Measurements from ENCODE around the gene S100PBP. TPM values are rescaled to one million over a fixed set of nuclear protein-coding genes. Genes with fewer than 3 reads are reported as not detected.

The S100PBP gene
- total and polyA plus RNA-seq, 9 of the 15 experiments (the other 6 are each of a cell fraction or from before 2014, with no cell fraction given) = 22.9 to 60.2 (median 32.9) TPM

DNA sequence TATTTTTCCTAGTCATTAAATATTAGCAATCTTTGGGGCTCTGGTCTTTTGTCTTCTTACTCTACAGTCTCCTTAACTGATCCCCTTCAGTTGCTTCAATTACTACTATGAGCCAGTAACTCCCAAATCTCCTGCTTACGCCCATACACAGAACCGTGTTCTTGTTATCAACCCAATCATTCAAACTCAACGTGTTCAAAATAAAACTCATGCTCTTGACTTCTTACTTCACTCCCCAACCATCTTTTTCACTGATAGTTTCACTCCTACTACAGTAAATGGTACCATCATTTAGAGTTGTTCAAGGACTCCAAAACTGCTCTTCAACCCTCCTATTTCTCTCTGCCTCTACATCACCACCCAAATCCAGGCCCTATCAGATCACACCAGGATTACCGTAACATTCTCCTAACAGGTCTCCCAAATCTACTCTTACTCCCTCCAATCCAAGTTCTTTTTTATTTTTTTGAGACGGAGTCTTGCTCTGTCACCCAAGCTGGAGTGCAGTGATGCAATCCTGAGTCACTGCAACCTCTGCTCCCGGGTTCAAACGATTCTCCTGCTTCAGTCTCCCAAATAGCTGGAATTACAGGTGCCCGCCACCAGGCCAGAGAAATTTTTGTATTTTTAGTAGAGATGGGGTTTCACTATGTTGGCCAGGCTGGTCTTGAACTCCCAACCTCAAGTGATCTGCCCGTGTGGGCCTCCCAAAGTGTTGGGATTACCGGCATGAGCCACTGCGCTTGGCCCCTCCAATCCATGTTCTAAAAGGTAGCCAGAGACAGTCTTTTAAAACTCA is 3.3 kb upstream of the S100PBP start (continued):
- TF ChIP-seq, protein P1, sequence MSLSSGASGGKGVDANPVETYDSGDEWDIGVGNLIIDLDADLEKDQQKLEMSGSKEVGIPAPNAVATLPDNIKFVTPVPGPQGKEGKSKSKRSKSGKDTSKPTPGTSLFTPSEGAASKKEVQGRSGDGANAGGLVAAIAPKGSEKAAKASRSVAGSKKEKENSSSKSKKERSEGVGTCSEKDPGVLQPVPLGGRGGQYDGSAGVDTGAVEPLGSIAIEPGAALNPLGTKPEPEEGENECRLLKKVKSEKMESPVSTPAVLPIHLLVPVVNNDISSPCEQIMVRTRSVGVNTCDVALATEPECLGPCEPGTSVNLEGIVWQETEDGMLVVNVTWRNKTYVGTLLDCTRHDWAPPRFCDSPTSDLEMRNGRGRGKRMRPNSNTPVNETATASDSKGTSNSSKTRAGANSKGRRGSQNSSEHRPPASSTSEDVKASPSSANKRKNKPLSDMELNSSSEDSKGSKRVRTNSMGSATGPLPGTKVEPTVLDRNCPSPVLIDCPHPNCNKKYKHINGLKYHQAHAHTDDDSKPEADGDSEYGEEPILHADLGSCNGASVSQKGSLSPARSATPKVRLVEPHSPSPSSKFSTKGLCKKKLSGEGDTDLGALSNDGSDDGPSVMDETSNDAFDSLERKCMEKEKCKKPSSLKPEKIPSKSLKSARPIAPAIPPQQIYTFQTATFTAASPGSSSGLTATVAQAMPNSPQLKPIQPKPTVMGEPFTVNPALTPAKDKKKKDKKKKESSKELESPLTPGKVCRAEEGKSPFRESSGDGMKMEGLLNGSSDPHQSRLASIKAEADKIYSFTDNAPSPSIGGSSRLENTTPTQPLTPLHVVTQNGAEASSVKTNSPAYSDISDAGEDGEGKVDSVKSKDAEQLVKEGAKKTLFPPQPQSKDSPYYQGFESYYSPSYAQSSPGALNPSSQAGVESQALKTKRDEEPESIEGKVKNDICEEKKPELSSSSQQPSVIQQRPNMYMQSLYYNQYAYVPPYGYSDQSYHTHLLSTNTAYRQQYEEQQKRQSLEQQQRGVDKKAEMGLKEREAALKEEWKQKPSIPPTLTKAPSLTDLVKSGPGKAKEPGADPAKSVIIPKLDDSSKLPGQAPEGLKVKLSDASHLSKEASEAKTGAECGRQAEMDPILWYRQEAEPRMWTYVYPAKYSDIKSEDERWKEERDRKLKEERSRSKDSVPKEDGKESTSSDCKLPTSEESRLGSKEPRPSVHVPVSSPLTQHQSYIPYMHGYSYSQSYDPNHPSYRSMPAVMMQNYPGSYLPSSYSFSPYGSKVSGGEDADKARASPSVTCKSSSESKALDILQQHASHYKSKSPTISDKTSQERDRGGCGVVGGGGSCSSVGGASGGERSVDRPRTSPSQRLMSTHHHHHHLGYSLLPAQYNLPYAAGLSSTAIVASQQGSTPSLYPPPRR (CRISPR knock-in tag; IDR thresholded peaks at IDR 0.05; ENCODE audit: borderline replicate concordance) = no peak
- TF ChIP-seq EHMT2 (IDR thresholded peaks at IDR 0.05) = peak; percentile 62; the same call in 1 of the 2 replicates
- TF ChIP-seq, protein P2, sequence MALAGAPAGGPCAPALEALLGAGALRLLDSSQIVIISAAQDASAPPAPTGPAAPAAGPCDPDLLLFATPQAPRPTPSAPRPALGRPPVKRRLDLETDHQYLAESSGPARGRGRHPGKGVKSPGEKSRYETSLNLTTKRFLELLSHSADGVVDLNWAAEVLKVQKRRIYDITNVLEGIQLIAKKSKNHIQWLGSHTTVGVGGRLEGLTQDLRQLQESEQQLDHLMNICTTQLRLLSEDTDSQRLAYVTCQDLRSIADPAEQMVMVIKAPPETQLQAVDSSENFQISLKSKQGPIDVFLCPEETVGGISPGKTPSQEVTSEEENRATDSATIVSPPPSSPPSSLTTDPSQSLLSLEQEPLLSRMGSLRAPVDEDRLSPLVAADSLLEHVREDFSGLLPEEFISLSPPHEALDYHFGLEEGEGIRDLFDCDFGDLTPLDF (CRISPR knock-in tag; IDR thresholded peaks at IDR 0.05) = no peak
- no peak for TF ChIP-seq CAMTA2 (CRISPR knock-in tag; conservative IDR thresholded peaks at IDR 0.05)
- TF ChIP-seq ZNF316 (IDR thresholded peaks at IDR 0.05) = peak; percentile 61; the same call in 1 of the 2 replicates
- 0 out of 2 replicates have a peak, but pooled peaks have one; percentile 3 for TF ChIP-seq CBFA2T3 (IDR thresholded peaks at IDR 0.05)
- TF ChIP-seq DNMT1 (IDR thresholded peaks at IDR 0.05) = 0 out of 2 replicates have a peak, but pooled peaks have one; percentile 77
- no peak; the same call in 1 of the 2 replicates for TF ChIP-seq BCOR (IDR thresholded peaks at IDR 0.05)
- peak; percentile 90 for TF ChIP-seq JUN (IDR thresholded peaks at IDR 0.05; ENCODE audit: borderline replicate concordance, low read depth, low read length)
- TF ChIP-seq JUN (CRISPR knock-in tag; IDR thresholded peaks at IDR 0.05; ENCODE audit: borderline replicate concordance) = peak; percentile 81; the same call in 1 of the 2 replicates
- TF ChIP-seq SMARCA4 (IDR thresholded peaks at IDR 0.05) = peak; percentile 94
- TF ChIP-seq, protein P3, sequence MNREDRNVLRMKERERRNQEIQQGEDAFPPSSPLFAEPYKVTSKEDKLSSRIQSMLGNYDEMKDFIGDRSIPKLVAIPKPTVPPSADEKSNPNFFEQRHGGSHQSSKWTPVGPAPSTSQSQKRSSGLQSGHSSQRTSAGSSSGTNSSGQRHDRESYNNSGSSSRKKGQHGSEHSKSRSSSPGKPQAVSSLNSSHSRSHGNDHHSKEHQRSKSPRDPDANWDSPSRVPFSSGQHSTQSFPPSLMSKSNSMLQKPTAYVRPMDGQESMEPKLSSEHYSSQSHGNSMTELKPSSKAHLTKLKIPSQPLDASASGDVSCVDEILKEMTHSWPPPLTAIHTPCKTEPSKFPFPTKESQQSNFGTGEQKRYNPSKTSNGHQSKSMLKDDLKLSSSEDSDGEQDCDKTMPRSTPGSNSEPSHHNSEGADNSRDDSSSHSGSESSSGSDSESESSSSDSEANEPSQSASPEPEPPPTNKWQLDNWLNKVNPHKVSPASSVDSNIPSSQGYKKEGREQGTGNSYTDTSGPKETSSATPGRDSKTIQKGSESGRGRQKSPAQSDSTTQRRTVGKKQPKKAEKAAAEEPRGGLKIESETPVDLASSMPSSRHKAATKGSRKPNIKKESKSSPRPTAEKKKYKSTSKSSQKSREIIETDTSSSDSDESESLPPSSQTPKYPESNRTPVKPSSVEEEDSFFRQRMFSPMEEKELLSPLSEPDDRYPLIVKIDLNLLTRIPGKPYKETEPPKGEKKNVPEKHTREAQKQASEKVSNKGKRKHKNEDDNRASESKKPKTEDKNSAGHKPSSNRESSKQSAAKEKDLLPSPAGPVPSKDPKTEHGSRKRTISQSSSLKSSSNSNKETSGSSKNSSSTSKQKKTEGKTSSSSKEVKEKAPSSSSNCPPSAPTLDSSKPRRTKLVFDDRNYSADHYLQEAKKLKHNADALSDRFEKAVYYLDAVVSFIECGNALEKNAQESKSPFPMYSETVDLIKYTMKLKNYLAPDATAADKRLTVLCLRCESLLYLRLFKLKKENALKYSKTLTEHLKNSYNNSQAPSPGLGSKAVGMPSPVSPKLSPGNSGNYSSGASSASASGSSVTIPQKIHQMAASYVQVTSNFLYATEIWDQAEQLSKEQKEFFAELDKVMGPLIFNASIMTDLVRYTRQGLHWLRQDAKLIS (CRISPR knock-in tag; IDR thresholded peaks at IDR 0.05) = no peak
- TF ChIP-seq MYNN (IDR thresholded peaks at IDR 0.05) = no peak
- no peak for TF ChIP-seq MYNN (CRISPR knock-in tag; IDR thresholded peaks at IDR 0.05)
- TF ChIP-seq GABPA (tag; conservative IDR thresholded peaks at IDR 0.05; ENCODE audit: low read depth) = no peak
- TF ChIP-seq ZNF589 (CRISPR knock-in tag; IDR thresholded peaks at IDR 0.05; ENCODE audit: low read depth) = peak; percentile 77
- no peak for TF ChIP-seq TARDBP (IDR thresholded peaks at IDR 0.05)
- no peak for TF ChIP-seq ILF3 (IDR thresholded peaks at IDR 0.05; ENCODE audit: borderline replicate concordance)
- TF ChIP-seq, protein P4, sequence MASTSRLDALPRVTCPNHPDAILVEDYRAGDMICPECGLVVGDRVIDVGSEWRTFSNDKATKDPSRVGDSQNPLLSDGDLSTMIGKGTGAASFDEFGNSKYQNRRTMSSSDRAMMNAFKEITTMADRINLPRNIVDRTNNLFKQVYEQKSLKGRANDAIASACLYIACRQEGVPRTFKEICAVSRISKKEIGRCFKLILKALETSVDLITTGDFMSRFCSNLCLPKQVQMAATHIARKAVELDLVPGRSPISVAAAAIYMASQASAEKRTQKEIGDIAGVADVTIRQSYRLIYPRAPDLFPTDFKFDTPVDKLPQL (IDR thresholded peaks at IDR 0.05; ENCODE audit: extremely low read depth, insufficient read length) = no peak

All from K562 (cell line).